Erythroblast (primary cell): ENCODE data around the gene SETD9.

Experiments used
- DNase-seq, 2 experiments: peaks; one replicate each; lab custom pipeline; 2025; lab: John Stamatoyannopoulos, UW
- GATA1 ChIP-seq: IDR thresholded peaks from 2 replicates; pipeline ENCODE4 v1.6.1; 2011; ENCODE audit warnings: low read depth, mild to moderate bottlenecking, control low read depth, low read length, moderate library complexity
- POLR2A ChIP-seq: IDR thresholded peaks from 2 replicates; pipeline ENCODE4 v1.6.1; 2011; ENCODE audit warnings: mild to moderate bottlenecking, low read length

Gene SETD9, protein sequence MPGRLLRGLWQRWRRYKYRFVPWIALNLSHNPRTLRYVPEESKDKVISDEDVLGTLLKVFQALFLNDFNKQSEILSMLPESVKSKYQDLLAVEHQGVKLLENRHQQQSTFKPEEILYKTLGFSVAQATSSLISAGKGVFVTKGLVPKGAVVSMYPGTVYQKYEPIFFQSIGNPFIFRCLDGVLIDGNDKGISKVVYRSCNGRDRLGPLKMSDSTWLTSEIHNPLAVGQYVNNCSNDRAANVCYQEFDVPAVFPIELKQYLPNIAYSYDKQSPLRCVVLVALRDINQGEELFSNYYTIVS

DNA sequence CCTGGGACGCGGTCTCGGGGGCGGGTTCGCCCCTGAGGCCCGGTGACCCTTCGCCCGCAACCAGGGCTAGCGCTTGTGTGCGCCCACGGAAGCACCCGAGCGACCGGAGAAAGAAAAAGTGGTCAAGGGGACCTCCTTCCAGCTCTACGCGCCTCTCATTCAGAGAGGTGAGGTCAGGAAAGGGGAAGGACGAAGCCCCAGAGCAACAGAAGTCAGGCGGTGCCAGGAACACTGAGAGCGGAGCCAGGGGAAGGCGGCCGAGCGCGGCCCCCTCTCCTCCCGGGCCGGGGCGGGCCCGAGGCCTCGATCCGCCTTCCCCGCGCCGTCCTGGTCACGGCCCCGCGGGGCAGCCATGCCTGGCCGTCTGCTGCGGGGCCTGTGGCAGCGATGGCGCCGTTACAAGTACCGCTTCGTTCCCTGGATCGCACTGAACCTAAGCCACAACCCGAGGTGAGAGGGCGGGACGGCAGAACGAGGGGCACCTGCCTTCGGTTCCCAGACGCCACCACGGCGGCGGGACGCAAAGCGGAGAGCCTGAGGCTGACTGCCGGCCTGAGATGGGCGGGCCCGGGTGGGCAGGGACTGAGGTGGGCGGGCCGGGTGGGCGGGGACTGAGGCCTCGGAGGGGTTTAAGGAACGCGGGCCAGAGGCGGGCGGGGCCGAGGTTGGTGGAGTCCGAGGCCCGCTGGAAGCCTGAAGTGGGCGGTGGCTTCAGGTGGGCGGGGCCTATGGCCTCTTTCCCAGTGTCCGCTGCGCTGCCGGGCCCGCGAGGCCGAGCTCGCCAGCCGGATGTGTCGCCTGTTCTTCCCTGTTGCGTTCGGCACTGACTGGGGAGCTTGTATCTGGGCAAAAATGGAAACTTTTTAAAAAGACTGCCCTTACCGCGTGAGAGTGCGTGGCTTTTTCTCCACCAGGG, at the start of gene SETD9:
Gene SETD9, plus strand, starts transcription at position 303 of the 916 bp plus-strand sequence. Its CDS starts 50 bp downstream, at position 353.
- peak; percentile 98 to 99 for DNase-seq

DNA sequence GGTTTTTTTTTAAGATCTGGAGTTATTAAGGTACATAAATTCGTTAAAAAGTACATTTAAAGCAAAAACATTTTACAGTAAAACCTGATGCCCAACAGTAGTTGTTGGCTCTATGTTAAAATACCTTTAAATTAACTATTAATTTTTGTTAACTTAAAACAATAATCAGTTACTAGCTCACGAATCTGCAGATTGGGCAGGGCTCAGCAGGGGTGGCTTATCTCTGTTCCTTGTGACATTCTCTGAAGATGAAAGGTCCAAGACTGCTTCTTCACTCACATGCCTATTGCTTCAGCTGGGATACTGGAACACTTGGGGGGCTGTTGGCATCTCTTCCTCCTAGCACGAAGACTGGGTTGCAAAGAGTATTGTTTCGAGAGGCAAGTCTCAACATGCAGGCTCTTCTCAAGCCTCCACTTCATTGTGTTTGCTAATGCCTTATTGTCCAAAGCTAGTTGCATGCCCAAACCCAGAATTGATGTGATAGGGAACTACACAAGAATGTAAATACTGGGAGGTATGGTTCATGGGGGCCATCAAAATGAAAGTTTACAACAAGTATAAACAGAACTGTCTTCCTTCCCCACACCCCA, 47.4 kb upstream of the SETD9 start:
- TF ChIP-seq POLR2A (no peak), GATA1 (no peak)

More for the DNA sequence above, at the start of gene SETD9:
- TF ChIP-seq GATA1 (no peak), POLR2A (peak; percentile 94)

DNA sequence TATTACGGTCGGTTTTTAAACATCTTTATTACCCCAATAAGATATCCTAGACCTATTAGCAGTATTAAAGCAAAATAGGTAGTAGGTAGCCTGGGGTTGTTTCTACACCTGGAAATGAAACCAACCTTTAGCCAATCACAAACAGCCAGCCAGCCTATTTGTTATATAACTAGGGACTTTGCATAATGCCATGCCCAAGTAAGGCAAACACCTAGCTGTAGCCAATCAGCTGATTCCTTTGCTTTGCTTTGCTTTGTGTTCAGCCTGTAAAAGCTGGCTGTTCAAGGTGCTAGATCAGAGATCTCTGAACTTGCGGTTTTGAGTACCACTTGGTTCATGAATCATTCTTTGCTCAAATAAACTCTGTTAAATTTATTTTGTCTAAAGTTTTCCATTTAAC, 46.5 kb upstream of the SETD9 start:
- no peak for TF ChIP-seq GATA1
- no peak for TF ChIP-seq POLR2A
- no peak for DNase-seq

More for the DNA sequence above, 47.4 kb upstream of the SETD9 start:
- no peak for DNase-seq

DNA sequence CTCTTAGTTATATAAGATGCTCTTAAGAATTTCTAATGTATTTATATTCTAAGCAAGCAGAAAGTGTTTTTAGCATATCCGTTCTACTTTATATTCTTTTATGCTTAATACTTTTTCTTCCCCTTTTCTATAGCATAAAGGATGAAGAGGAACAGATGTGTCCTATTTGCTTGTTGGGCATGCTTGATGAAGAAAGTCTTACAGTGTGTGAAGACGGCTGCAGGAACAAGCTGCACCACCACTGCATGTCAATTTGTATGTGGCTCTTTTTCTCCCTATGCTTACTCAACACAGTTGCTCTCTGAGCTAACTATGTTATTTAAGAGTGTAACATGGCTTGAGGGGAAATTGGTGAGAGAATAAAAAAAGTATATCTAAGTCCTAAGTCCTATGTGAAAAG, 37.6 kb upstream of the SETD9 start:
- no peak for TF ChIP-seq GATA1
- TF ChIP-seq POLR2A, result no peak
- no peak for DNase-seq

DNA sequence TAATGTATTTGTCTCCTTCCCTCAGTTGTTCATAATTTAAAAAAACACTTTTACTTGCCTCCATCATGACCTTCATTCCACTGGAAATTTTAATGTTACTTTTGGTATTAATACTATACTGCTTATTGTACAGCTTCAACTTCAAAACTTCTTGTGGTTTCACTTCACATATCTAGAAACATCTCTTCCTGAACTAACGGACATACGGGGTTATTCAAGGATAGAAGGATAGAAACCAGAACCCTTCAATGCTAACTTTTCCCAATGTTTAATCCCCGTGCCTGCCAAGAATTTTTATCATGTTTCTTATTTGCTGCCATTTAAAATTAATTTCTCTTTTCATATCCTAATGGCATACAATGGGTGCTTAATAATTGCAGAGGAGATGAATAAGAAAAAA, 36.3 kb upstream of the SETD9 start:
- no peak for TF ChIP-seq GATA1
- TF ChIP-seq POLR2A, result no peak
- no peak for DNase-seq

DNA sequence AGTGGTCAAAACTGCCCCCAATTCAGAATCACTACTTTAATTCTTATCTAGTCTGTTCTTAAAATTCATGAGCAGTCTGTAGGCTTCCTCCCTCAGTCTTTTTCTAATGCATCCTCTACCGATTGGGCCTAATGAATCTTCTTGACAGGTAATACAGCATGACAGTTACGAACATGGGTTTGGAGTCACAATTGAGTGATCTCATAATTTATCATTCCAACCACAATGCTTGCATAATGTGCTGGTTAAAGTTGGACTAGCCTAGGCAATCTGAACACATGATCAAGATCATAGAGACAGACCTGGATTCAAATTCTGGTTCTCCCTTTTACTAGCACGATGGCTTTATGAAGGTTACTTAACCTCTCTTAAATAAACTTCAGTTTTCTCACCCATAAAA, 33.1 kb upstream of the SETD9 start:
- no peak for TF ChIP-seq POLR2A
- no peak for TF ChIP-seq GATA1
- DNase-seq, result no peak

DNA sequence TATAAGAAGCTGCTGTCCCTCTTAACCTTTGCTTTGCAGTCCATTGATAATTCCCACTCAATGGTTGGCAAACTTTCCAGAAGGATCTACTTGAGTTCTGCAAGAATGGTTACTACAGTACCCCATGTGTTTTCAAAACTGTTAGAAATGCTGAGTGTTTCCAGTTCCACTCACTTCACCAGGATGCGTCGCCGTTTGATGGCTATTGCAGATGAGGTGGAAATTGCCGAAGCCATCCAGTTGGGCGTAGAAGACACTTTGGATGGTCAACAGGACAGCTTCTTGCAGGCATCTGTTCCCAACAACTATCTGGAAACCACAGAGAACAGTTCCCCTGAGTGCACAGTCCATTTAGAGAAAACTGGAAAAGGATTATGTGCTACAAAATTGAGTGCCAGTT, 27.8 kb upstream of the SETD9 start:
- TF ChIP-seq POLR2A (no peak), GATA1 (no peak)

DNA sequence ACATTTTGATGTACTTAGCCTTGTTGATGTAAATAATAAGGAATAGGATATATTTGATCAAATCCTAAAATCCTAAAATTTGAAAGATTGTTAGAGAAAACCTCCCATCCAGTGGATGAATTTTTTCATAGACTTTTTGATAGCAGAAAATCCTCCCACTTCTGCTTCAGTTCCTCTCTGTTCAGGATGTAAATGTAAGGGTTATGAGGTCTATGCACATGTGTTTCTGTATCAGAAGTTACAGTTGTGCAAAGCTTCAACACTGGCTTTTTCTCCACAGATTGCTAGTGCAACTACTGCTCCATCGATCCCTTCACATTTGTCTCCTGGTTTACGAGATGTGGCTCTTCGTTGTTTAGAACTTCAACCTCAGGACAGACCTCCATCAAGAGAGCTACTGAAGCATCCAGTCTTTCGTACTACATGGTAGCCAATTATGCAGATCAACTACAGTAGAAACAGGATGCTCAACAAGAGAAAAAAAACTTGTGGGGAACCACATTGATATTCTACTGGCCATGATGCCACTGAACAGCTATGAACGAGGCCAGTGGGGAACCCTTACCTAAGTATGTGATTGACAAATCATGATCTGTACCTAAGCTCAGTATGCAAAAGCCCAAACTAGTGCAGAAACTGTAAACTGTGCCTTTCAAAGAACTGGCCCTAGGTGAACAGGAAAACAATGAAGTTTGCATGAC, 16.0 kb upstream of the SETD9 start:
- no peak for DNase-seq
- no peak for TF ChIP-seq POLR2A
- TF ChIP-seq GATA1, result no peak

More for the DNA sequence above, 27.8 kb upstream of the SETD9 start:
- DNase-seq, result no peak

DNA sequence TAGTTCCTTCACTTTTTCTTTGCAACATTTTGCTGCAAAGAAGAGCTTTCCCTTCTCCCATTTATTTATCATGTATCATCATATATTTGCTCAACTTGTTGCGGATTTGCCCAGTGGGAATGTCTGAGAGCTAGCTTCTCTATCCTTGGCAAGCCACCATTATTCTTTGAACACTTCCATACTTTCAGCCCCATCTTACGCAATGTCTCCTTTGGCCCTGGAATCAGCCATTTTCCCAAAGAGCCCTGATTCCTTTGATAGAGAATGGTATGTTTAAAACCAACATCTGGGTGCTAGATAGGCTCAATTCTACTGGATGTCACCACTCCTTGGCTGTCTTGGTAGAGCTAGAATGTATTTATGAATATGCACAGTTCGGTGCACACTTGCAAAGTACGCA, 12.6 kb upstream of the SETD9 start:
- DNase-seq, result no peak
- TF ChIP-seq POLR2A (no peak), GATA1 (no peak)

DNA sequence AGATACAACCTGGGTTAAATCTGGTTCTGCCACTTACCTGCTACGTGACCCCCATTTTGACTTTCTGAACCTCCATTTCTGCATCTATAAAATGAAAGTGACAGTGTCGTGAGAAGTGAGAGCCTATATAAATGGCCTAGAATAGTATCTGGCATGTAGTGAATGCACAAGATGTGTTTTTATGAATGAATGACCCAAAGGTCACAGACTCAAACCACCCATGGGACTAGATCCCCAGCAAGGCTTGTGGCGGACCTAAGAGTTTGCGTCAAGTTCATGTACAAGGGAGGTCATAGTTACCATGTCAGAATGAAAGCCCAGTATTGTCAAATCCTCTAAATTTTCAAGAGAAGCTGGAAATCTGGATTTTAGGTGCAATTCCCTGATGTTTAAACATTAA, 11.2 kb upstream of the SETD9 start:
- no peak for DNase-seq
- TF ChIP-seq POLR2A (no peak), GATA1 (no peak)

DNA sequence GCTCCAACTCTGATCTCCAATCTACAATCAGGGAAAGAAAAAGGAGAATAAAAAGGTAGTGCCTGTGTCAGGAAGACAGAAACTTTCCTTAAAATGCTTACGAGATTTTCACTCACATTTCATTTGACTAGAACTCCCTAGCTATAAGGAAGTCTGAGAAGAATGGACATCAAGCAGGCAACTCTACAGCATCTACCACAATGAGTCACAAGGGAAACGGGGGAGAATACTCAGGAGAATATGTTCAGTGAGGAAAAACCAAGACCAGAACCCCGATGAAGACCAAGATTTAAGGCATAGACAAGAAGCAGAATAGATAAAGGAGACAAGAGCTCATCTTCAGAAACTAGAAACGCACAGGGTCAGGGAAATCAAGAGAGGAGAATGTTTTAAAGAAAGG, 9.0 kb upstream of the SETD9 start:
- no peak for DNase-seq

DNA sequence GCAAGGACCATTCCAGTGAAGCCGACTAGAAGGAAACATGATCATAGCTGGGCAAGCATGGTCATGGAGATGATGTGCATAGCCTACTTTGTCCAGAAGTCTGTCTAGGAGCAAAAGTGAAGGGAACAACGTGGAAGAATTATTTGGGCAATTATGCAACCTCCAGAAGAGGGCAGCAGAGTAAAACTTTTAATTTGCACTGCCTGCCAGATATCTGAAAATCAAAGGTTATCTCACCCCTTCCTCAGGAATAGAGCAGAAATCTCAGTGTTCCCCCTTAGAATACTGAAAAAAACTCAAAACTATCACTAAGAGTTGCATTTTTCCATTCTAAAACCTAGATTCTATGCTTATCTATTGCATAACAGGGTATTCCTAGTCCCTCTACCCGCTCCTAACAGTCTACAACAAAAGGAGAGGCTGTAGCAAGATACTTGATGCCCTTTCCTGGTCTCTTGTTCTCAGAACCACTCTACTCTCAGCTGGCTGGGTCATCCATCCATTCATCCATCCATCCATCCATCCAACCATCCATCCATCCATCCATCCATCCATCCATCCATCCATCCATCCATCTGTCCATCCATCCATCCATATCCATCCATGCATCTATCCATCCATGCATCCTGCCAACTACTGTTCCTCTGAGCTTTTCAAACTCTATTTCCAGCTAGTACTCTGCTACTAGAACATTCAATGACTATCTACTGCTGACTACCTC, 8.4 kb upstream of the SETD9 start:
- peak; percentile 51 to 73 for DNase-seq
- TF ChIP-seq GATA1 (no peak), POLR2A (no peak)

More for the DNA sequence above, 9.0 kb upstream of the SETD9 start:
- TF ChIP-seq GATA1 (no peak), POLR2A (no peak)

DNA sequence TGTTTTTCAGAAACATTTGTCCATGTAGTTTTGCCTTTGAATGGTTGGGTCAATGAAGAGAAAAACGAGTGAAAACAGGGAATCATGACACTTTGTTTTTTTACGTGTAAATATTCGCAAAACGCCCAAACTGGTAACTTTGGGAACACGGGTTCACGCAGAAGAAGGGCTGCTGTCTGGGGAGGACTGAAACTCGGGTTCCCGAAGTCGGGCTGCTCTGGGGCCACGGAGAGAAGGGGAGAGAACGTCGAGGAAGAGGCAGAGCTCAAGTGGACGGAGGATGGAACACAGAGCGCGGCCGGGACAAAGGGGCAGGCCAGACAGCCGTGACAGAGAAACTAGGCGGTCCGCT, 478 bp upstream of the SETD9 start:
- DNase-seq, result no peak
- TF ChIP-seq POLR2A (no peak), GATA1 (no peak)
